Hepatocyte (in vitro differentiated cells): ENCODE results near the gene TYMS. TPM values are rescaled to one million over a fixed set of nuclear protein-coding genes. Genes with fewer than 3 reads are reported as not detected.

Source experiments
- DNase-seq: peaks from one replicate; pipeline ENCODE4 v3.0.0-alpha.2; 2016; ENCODE audit warnings: low spot score
- H2AFZ ChIP-seq: fragments of 200-600 bp; sonication (generic); 2 replicates; pipeline ENCODE4 v1.6.0; 2016; ENCODE audit warnings: antibody characterized with exemption, mild to moderate bottlenecking
- H3K27ac ChIP-seq: fragments of 200-600 bp; sonication (generic); 2 replicates; pipeline ENCODE4 v1.5.1; 2016; ENCODE audit warnings: mild to moderate bottlenecking
- H3K27me3 ChIP-seq: fragments of 200-600 bp; sonication (generic); 2 replicates; pipeline ENCODE4 v1.6.1; 2016
- H3K36me3 ChIP-seq: fragments of 200-600 bp; sonication (generic); replicated peaks from 2 replicates; pipeline ENCODE4 v1.5.1; 2016; ENCODE audit warnings: low read depth; ENCODE audit not compliant: insufficient read depth
- H3K4me1 ChIP-seq: fragments of 200-600 bp; sonication (generic); 2 replicates; pipeline ENCODE4 v1.5.1; 2016; ENCODE audit warnings: mild to moderate bottlenecking, moderate library complexity; ENCODE audit not compliant: insufficient read depth
- H3K4me2 ChIP-seq: fragments of 200-600 bp; sonication (generic); 2 replicates; pipeline ENCODE4 v1.6.0; 2016
- H3K4me3 ChIP-seq: fragments of 200-600 bp; sonication (generic); 2 replicates; pipeline ENCODE4 v1.5.1; 2016; ENCODE audit warnings: mild to moderate bottlenecking
- H3K79me2 ChIP-seq: fragments of 200-600 bp; sonication (generic); 2 replicates; pipeline ENCODE4 v1.6.0; 2017; ENCODE audit warnings: mild to moderate bottlenecking
- H3K9me2 ChIP-seq: fragments of 200-600 bp; sonication (generic); replicated peaks from 2 replicates; pipeline ENCODE4 v1.6.0; 2017; ENCODE audit warnings: mild to moderate bottlenecking; ENCODE audit not compliant: insufficient read depth
- H3K9me3 ChIP-seq: fragments of 200-600 bp; sonication (generic); 2 replicates; pipeline ENCODE4 v1.5.1; 2016; ENCODE audit warnings: low read depth, mild to moderate bottlenecking
- H4K20me1 ChIP-seq: fragments of 200-600 bp; sonication (generic); 2 replicates; pipeline ENCODE4 v1.6.0; 2016; ENCODE audit warnings: mild to moderate bottlenecking; ENCODE audit not compliant: insufficient read depth, poor library complexity, severe bottlenecking
- EZH2 ChIP-seq: fragments of 200-600 bp; sonication (generic); IDR thresholded peaks from 2 replicates; pipeline ENCODE4 v1.6.1; 2016; ENCODE audit warnings: antibody characterized with exemption, mild to moderate bottlenecking, borderline replicate concordance
- EZH2phosphoT487 ChIP-seq: fragments of 200-600 bp; sonication (generic); IDR thresholded peaks from one replicate; pipeline ENCODE4 v1.6.1; 2018; ENCODE audit warnings: antibody characterized with exemption, mild to moderate bottlenecking, low read depth, moderate library complexity; ENCODE audit not compliant: unreplicated experiment, severe bottlenecking
- WGBS: methylation state at CpG from one replicate; pipeline ENCODE4 v1.1.6; 2016; ENCODE audit warnings: low lambda C conversion rate; ENCODE audit errors: missing lambda C conversion rate; 5-methylcytosine and 5-hydroxymethylcytosine counted together
- polyA plus RNA-seq: library from polyadenylated mRNA; unstranded; fragments of >200 nt; fragmentation: Nextera tagmentation; extraction: Ambion mirVana; gene quantifications from 2 replicates; pipeline ENCODE4 v1.2.1, GENCODE V29; 2016
- total RNA-seq: library from RNA; depleted of rRNA; stranded (reverse); fragments of >200 nt; gene quantifications from 2 replicates; pipeline ENCODE4 v1.2.3, GENCODE V29; 2014
- TF ChIP-seq, protein P1 (sequence below): fragments of 200-600 bp; sonication (generic); IDR thresholded peaks from 2 replicates; pipeline ENCODE4 v1.5.1; 2016; ENCODE audit warnings: antibody characterized with exemption, mild to moderate bottlenecking; ENCODE audit not compliant: poor library complexity

Gene TYMS
- total and polyA plus RNA-seq, 2 experiments from 2014 or later, result 15.1 to 39.8 TPM

GRCh38 chr18:627231-627630 lies 30.2 kb upstream of the TYMS start:
- no peaks in the 10 kb centered on the region for H3K79me2 ChIP-seq
- no peak overlapping the region for H3K27ac ChIP-seq
- H3K27me3 ChIP-seq, result no peaks in the 10 kb centered on the region
- H3K9me3 ChIP-seq, result no peaks in the 10 kb centered on the region
- no peaks in the 10 kb centered on the region for H3K9me2 ChIP-seq
- H4K20me1 ChIP-seq, result no peaks in the 10 kb centered on the region
- no peaks in the 10 kb centered on the region for H3K36me3 ChIP-seq
- 68% methylated on average over 2 of the region's 2 CpGs for WGBS
- no peaks in the 10 kb centered on the region for H3K4me1 ChIP-seq
- TF ChIP-seq, protein P1, sequence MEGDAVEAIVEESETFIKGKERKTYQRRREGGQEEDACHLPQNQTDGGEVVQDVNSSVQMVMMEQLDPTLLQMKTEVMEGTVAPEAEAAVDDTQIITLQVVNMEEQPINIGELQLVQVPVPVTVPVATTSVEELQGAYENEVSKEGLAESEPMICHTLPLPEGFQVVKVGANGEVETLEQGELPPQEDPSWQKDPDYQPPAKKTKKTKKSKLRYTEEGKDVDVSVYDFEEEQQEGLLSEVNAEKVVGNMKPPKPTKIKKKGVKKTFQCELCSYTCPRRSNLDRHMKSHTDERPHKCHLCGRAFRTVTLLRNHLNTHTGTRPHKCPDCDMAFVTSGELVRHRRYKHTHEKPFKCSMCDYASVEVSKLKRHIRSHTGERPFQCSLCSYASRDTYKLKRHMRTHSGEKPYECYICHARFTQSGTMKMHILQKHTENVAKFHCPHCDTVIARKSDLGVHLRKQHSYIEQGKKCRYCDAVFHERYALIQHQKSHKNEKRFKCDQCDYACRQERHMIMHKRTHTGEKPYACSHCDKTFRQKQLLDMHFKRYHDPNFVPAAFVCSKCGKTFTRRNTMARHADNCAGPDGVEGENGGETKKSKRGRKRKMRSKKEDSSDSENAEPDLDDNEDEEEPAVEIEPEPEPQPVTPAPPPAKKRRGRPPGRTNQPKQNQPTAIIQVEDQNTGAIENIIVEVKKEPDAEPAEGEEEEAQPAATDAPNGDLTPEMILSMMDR, result no peak
- TF ChIP-seq EZH2phosphoT487 (no peak), EZH2 (no peak)
- no peak overlapping the region for H3K4me2 ChIP-seq
- DNase-seq, result no peak
- H3K4me3 ChIP-seq, result no peak overlapping the region
- H2AFZ ChIP-seq, result no peak overlapping the region

DNA sequence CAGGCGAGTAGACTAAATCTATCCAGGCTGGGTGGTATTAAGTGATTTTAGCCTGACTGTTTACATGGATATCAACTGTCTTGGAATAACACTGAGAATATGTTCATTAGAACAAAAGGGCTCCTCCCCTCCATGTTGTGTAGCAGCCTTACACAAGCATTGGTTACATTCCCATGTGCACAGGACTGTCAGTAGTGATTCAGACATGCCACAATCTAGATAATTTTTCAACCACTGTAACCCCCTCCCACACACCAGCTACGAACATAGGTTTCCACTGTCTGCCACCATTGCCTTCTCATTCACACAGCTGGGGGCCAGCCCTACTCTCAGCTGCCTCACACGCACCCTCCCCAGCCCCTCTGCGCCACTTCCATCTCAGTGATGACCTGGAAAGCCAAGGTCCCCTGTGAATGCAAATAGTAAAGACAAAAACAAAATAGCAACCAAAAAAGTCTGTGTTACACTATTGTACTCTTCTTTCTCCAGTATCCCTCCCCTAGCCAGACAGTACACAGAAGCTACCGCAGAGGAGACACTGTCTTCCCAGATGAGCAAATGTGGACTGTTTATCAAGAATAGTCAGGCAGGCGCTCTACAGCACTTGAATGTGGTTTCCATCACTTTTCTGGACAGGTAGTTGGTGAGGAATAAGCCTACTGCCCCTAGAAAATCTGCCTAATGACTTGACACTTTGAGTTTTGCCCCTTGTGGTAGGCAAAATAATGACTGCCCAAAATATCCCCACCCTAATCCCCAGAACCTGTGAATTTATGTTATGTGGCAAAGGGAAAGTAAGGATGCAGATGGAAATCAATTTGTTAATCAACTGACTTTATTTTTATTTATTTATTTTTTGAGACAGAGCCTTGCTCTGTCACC lies 27.9 kb upstream of the TYMS start:
- H3K27ac ChIP-seq, result no peak overlapping the region
- no peaks in the 10 kb centered on the region for H3K27me3 ChIP-seq
- H3K79me2 ChIP-seq, result no peaks in the 10 kb centered on the region
- no peaks in the 10 kb centered on the region for H3K9me3 ChIP-seq
- no peaks in the 10 kb centered on the region for H4K20me1 ChIP-seq
- no peak overlapping the region for H3K4me3 ChIP-seq
- no peak for DNase-seq
- no peaks in the 10 kb centered on the region for H3K36me3 ChIP-seq
- H3K9me2 ChIP-seq, result no peaks in the 10 kb centered on the region
- H3K4me1 ChIP-seq, result no peaks in the 10 kb centered on the region
- no peak overlapping the region for H3K4me2 ChIP-seq
- TF ChIP-seq EZH2phosphoT487 (no peak), EZH2 (no peak)
- H2AFZ ChIP-seq, result no peak overlapping the region
- WGBS, result 91% methylated on average over 6 of the region's 6 CpGs

- H4K20me1 ChIP-seq, result no peaks in the 10 kb centered on the region
- no peak overlapping the region for H3K4me2 ChIP-seq
- H3K4me3 ChIP-seq, result no peak overlapping the region
- H3K4me1 ChIP-seq, result no peaks in the 10 kb centered on the region
- no peaks in the 10 kb centered on the region for H3K27me3 ChIP-seq
- no peaks in the 10 kb centered on the region for H3K9me2 ChIP-seq
- H2AFZ ChIP-seq, result no peak overlapping the region
- TF ChIP-seq EZH2phosphoT487, result no peak
- TF ChIP-seq, protein P1, result no peak
- no peak for TF ChIP-seq EZH2
- H3K79me2 ChIP-seq, result no peaks in the 10 kb centered on the region
- no peak overlapping the region for H3K27ac ChIP-seq
- no peak for DNase-seq
- no peaks in the 10 kb centered on the region for H3K9me3 ChIP-seq
- H3K36me3 ChIP-seq, result no peaks in the 10 kb centered on the region
Observed at GRCh38 chr18:631560-631959, 25.9 kb upstream of the TYMS start.

DNA sequence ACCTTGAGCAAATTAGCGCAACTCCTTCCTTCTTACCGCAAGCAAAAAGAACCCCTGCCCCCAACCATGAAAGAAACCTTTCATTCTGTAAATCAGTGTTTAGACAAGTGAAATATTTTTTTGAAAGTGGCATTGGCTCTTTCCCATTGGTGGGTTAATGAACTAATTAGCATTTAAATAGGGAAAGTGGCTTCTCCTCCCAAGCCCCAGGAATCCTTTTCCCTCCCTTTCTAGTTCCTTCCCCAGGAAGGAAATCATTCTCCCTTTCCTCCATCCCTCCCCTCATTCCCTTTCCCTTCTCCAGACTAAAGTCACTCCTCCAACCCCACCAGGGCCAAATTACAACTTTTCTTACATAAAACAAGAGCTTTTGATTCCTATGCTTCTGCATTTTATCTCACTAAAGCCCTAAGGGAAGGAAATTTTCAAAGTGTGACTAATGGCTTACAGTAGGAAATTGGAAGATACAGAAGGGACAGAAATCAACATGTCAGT lies 22.9 kb upstream of the TYMS start:
- H3K9me2 ChIP-seq, result no peaks in the 10 kb centered on the region
- TF ChIP-seq EZH2, result no peak
- TF ChIP-seq, protein P1, result no peak
- TF ChIP-seq EZH2phosphoT487, result no peak
- no peak overlapping the region for H2AFZ ChIP-seq
- no peaks in the 10 kb centered on the region for H3K27me3 ChIP-seq
- no peaks in the 10 kb centered on the region for H3K4me1 ChIP-seq
- no peaks in the 10 kb centered on the region for H4K20me1 ChIP-seq
- no peak overlapping the region for H3K4me3 ChIP-seq
- no peaks in the 10 kb centered on the region for H3K79me2 ChIP-seq
- 59% methylated on average over 2 of the region's 2 CpGs for WGBS
- no peak overlapping the region for H3K27ac ChIP-seq
- no peaks in the 10 kb centered on the region for H3K9me3 ChIP-seq
- no peak overlapping the region for H3K4me2 ChIP-seq
- DNase-seq, result no peak
- H3K36me3 ChIP-seq, result no peaks in the 10 kb centered on the region
